Measurements from ENCODE around the gene TSPO2. TPM values are rescaled to one million over a fixed set of nuclear protein-coding genes. Genes with fewer than 3 reads are reported as not detected.

Gene TSPO2
- total and polyA plus RNA-seq, 9 of the 15 experiments (the other 6 are each of a cell fraction or from before 2014, with no cell fraction given) = not detected

- Histone ChIP-seq H3K4me3 (no peak overlapping the region), H3K36me3 (ENCODE audit: control insufficient read depth, insufficient read depth, low read length) (no peaks in the 10 kb centered on the region), H3K9me1 (ENCODE audit: control insufficient read depth, insufficient read depth, low read length) (no peaks in the 10 kb centered on the region), H4K20me1 (replicated peaks; ENCODE audit: control insufficient read depth, insufficient read depth, low read length) (peaks cover 4% of the 10 kb centered on the region; the same call in 1 of the 2 replicates), H3K27me3 (ENCODE audit: control insufficient read depth in 2 of 2, insufficient read depth in 2 of 2, low read length in 2 of 2) (no peaks in the 10 kb centered on the region), H3K4me2 (ENCODE audit: insufficient read depth, low read length) (no peak overlapping the region), H3K27ac (ENCODE audit: extremely low read depth, low read depth, low read length) (no peak overlapping the region), H3K9me3 (replicated peaks; ENCODE audit: control insufficient read depth, insufficient read depth, low read depth, low read length) (no peaks in the 10 kb centered on the region), H2AFZ (ENCODE audit: low read depth, low read length) (no peak overlapping the region), H3K4me1 (replicated peaks in 1 of 2; ENCODE audit: control insufficient read depth in 2 of 2, insufficient read depth in 2 of 2, low read length in 2 of 2) (peaks cover 0 to 12% of the 10 kb centered on the region in 2 experiments; a peak in 4 of 5 replicates), H3K9ac (ENCODE audit: insufficient read depth in 1 of 2, low read depth in 2 of 2, low read length in 2 of 2) (no peak overlapping the region), H3K79me2 (ENCODE audit: control insufficient read depth, insufficient read depth, low read length) (no peaks in the 10 kb centered on the region)
- intact Hi-C loops (cut with micrococcal nuclease) (no loop called here), in situ Hi-C loops (cut with MboI) (loop anchor here (25.0 kb wide), 1 partner anchor 1685 kb away; no protein-coding TSS in a partner anchor)
- POLR2A ChIA-PET = no interaction called here
- TF ChIP-seq E2F6 (IDR thresholded peaks at IDR 0.05; ENCODE audit: borderline replicate concordance in 1 of 2, extremely low read depth in 1 of 2, insufficient read depth in 1 of 2, insufficient read length in 1 of 2, low read depth in 1 of 2, low read length in 1 of 2, poor library complexity in 1 of 2, severe bottlenecking in 1 of 2) = no peak
- no peak for TF ChIP-seq PCBP1 (IDR thresholded peaks at IDR 0.05; ENCODE audit: low read depth, low read length, poor library complexity, severe bottlenecking)
- no peak for TF ChIP-seq ZBTB12 (CRISPR knock-in tag; IDR thresholded peaks at IDR 0.05)
- no peak for TF ChIP-seq ERF (CRISPR knock-in tag; IDR thresholded peaks at IDR 0.05)
- TF ChIP-seq E2F5 (CRISPR knock-in tag; IDR thresholded peaks at IDR 0.05) = no peak
- no peak for TF ChIP-seq NR1H2 (CRISPR knock-in tag; IDR thresholded peaks at IDR 0.05)
- TF ChIP-seq HES1 (IDR thresholded peaks at IDR 0.05; ENCODE audit: low read depth) = no peak
- TF ChIP-seq ZZZ3 (IDR thresholded peaks at IDR 0.05) = no peak
- no peak for TF ChIP-seq ZNF239 (CRISPR knock-in tag; IDR thresholded peaks at IDR 0.05)
- no peak for TF ChIP-seq GTF2A2 (tag; IDR thresholded peaks at IDR 0.05)
- no peak for TF ChIP-seq ZNF146 (CRISPR knock-in tag; IDR thresholded peaks at IDR 0.05; ENCODE audit: unreplicated experiment)
- no peak for TF ChIP-seq DEAF1 (CRISPR knock-in tag; IDR thresholded peaks at IDR 0.05)
- DNase-seq (ENCODE audit: extremely low read depth in 1 of 4, low spot score in 3 of 4) (no peak), ATAC-seq (no peak), FAIRE-seq (no peak)
- 45% methylated on average over 2 of the region's 2 CpGs for WGBS (ENCODE audit: insufficient coverage, low coverage, missing lambda C conversion rate)
- CTCF ChIA-PET (ENCODE audit: low intra/inter-chr PET ratio) = no interaction called here
- no TSS peak for BruUV-seq (replicated peaks)
Observed at GRCh38 chr6:41047306-41047705, 5.0 kb downstream of the TSPO2 start.

Data from K562 (cell line).